Measurements from ENCODE around the gene ACTR8. TPM values are rescaled to one million over a fixed set of nuclear protein-coding genes. Genes with fewer than 3 reads are reported as not detected.

ACTR8 gene
- total RNA-seq, 1 donor from 2014 or later, result 27.7 TPM

DNA sequence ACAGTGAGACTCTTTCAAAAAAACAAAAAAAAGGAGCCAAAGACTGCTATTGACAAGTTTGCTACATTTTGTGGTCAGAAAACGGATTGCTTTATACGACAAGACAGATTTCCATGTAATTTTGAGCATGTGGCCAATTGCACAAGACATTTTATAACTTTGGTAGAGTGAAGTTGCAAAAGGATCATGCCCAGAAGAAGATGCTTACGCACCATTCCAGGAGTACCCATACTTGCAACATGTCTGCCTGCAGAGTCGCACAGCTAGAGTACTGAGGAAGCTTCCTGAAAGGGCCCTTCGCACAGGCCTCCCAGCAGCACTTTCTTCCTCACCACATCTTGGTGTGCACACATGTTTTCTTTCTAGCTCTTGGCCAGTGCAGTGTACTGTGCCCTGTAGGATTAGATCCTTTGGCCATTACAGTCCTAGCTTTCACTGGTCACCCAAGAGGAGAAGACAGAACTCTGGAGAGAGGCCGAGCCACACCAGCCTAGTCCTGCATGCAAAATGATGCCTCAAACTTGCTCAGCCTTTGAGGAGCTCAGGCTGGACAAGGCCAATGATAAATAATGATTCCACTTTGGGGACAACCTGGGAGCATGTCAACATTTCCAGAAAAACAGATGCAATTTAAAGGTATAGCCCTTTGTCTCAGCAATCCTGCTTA is 47.4 kb downstream of the ACTR8 start:
- no peak for DNase-seq

DNA sequence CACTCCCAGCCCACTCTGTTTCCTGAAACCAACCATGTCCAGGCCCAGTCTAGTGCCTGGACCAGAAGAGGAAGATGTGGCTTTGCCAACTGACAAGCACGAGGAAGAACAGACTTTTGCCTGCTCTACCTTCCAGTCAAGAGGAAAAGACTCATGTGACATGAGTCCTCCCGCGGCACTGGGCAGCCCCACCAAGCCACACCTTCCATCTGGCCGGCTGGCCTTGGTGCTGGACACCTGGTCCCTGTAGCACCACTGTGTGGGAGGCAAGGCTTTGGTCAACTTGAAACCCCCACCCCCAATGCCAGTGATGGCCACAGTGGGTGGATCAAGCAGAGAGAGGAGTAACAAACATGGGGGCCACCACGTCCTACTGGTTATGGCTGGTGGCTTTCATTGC is 48.3 kb downstream of the ACTR8 start:
- DNase-seq, result no peak

DNA sequence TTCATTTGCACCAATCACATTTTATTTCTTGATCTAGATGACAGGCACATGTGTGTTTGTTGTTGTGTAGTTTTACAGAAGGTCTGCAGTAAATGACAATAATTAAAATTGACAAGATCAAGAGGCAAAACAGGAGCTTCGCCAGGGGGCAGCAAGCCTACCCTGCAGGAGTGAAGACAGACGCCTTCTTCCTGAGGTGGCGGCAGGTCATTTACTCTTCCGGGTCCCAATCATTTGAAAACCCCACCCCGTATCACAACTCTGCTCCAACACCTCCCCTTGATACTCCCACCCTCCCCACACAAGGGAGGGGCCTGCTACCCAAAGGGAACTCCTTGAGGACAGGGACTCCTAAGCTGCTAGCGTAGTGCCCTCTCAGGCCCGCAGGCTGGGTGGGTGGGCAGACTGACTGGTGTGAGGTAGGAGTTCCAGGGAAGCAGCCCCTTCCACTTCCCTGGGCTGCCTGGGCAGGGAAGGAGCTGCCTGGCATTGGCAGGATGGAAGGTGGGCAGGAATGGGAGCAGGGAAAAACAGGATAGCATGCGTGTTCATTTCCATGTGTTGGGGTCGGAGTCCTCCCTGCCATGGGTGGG is 48.8 kb downstream of the ACTR8 start:
- no peak for DNase-seq

DNA sequence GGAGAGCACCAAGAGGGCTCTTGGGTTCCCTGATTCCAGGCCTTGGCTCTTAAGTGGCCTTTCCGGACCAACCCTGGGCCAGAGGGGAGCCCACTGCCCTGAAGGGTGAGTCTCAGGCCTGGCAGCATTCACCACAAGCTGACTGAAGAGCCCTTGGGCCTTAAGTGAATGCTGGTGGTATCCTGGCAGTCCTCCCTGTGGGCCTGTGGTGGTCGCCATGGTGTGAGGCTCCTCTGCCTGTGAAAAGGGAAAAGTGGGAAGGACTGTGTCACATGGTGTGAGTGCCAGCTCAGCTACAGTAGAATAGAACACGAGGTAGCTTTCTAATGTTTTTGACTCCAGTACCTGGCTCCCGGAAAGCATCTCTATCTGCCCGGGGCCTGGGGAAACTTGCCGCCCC is 51.0 kb downstream of the ACTR8 start:
- no peak for DNase-seq

DNA sequence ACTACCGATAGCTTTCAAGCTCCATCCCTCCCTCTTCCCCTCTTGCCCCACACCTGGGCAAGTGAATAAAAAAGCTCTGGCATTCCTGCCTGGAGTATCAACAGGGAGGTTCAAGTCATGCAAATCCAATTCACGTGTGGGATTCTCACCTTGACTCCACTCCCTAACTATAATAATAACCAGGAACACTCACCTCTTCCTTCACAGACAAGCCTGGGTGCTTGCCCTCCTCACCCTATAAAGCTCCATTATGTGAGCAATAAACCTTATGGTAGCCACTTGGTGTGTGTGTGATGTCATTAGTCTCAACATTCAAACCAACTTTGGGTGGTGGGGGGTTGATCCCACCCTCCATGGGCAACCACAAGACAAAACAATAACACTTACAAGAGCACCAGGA is 52.3 kb downstream of the ACTR8 start:
- no peak for DNase-seq

DNA sequence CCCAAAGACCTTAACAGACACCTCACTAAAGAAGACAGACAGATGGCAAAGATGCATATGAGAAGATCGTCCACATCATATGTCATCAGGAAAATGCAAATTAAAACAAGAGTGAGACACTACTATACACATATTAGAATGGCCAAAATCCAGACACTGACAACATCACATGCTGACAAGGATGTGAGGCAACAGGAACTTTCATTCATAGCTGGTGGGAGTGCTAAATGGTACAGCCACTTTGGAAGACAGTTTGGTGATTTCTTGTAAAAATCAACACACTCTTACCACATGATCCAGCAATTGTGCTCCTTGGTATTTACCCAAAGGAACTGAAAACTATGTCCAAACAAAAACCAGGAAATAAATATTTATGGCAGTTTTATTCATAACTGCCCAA is 53.4 kb downstream of the ACTR8 start:
- DNase-seq, result no peak

DNA sequence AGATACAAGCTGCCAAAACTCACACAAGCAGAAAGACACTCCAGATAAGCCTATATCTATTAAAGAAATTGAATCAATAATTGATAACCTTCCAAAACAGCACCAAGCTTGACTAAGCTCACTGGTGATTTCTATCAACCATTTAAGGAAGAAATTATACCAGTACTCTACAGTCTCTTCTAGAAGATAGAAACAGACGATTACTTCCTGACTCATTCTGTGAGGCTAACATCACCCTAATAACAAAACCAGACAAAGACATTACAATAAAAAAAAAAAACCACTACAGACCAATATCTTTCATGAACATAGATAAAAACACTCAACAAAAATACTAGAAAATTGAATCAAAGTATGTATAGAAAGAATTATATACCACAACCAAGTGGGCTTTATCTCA is 55.9 kb downstream of the ACTR8 start:
- no peak for DNase-seq

DNA sequence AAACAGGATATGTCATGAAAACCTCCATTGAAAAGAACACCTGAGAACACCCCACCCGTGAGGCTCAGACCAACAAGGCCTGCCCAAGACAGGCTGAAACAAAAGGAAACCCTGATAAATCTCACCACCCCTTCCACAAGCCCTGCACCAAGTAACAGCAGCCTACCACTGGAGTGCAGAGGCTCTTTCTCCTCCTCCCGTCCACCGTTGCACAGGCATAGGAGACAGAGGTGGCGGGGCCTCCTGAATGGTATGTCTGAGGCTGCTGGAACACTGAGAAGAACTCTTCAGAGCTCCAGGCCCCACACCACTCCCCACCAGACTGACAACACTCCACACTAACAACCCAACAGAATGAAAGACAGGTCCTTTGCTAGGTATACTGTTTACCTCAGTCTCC is 57.2 kb downstream of the ACTR8 start:
- DNase-seq, result no peak

DNA sequence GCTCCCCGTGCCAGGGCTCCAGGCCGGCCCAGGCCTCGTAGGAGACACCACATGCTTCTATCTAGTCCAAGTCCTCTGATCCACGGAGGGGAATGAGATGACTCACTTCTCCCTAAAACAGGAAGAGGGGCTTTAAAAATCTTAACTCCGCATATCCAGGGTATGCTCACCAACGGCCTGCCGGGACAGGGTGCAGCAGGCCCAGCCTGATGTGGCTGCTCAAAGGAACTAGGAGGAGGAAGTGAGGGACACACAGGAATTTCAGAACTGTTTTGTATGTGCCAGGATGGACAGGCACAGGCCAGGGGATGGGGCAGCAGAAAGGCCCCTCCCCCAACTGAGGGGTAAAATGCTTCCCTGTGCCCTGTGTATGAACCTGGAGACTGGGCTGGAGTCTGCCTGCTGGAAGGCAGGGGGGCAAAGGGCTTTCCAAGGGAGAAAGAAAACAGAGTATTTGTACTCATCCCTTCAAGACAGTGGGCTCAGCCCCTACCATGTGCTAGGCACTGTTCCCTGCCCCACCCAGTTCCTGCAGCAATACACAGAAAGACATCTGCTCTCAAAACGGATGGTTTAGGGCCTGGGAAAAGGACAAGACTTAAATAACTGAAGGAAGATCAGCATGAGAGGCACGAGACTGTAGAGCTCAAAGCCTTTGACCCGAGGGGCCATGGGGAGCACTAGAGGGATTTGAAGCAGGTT is 57.8 kb downstream of the ACTR8 start:
- DNase-seq, result no peak

DNA sequence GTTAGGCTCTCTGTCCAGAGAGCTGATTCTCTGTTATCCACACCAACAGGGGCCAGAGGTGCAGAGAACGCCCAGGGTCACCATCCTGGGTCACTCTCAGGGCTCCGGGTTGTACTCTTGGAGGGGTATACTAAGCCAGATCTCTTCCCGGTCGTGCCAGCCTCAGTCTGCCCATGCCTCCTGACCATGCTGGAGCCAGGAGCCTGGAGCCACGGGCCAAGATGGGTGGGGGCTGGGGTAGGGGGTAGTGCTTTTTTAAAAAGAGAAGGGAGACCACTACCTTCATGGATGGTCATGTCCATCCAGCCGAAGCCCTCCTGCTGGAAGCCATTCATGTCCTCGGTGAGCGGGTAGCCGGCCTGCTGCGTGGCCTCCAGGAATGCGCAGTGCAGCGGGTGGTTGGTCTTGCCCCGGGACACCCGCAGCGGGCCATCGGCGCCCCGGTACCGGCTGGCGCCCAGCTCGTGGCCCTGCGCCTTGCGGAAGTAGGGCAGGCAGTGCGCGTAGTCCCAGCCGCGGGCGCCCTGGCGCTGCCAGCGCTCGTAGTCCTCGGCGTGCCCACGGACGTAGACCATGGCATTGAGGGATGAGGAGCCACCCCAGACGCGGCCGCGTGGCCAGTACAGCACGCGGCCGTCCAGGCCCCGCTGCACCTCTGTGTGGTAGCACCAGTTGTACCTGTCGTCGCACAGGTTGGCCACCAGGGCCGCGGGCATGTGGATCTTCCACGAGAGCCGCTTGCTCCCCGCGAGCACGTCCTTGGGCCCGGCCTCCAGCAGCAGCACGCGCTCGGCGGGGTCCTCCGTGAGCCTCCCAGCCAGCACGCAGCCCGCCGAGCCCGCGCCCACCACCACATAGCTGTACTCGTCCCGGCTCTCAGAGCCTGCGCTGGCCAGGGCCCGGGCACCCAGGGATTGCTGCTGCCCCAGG is 58.7 kb downstream of the ACTR8 start:
- no peak for DNase-seq

DNA sequence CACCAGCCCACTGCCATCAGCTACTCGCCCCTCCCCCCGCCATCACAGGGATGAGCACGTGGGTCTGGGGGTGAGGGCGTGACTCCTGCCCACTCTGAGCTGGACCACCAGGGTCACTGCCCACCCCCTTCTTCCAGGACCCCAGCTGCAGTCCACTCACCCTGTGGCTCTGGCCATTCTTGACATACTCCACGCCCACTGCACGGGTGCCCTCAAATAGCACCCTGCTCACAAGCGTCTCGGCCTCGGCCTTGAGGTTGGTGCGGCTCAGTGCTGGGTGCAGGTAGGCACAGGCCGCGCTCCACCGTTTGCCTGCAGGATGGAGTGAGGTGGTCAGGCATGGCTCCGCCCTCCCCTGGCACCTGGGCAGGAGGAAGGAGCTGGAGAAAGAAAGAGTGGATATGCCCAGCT is 59.6 kb downstream of the ACTR8 start:
- DNase-seq, result no peak

DNA sequence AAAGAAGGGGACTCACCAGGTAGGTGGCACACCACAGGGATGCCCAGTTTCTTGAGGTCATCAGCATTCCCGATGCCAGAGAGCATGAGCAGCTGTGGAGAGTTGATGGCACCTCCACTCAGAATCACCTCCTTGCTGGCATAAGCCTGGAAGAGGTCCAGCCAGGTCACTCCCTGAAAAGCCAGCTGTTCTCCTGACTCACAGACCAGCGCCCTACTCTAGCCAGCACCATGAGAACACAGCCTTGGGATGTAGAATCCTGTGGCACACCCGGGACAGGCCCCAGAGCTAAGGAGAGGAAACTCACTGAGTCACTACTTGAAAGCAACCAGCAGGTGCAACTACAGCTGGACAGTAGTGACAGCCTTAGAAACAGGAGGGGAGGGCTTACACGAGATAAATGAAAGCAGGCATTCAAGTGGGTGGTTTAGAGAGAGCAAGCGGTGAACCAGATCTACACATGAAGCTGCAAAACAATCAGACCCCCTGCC is 60.3 kb downstream of the ACTR8 start:
- DNase-seq, result no peak

DNA sequence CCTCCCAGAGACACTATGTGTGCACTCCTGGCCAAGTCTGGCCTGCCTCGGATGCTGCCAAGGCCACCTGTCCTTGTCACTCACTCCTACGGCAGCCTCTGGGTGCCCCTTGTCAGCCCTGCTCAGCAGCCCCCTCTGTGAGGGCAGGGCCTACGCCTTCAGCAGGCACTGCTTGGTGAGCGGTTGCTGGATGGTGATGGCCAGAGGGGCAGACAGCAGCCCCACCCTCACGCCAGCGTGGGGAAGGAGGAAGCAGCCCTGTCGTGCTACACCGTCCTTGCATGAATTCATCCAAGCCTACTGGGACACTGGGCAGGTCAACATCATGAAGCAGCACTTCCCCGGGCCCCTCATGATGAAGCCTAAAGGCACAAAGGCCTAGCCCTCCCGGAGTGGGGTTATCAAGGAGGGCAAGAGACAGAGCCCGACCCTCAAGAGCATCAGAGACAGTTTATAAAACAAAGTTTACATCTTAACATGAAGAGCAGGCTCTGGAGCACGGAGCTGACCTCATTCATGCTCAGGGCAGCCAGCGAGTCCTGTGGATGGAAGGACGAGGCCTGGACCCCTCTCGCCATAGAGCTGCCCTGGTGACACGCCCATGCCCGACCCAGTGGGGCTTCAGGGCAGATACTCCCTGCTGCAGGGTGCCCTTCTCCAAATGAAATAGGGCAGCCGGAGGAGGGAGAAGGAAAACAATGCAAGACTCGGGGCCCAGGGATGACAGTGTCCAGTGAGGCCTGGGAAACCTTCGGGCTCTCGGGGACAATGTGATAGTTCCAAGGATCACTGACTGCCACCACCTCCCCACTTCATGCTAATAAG is 61.0 kb downstream of the ACTR8 start:
- DNase-seq, result no peak

DNA sequence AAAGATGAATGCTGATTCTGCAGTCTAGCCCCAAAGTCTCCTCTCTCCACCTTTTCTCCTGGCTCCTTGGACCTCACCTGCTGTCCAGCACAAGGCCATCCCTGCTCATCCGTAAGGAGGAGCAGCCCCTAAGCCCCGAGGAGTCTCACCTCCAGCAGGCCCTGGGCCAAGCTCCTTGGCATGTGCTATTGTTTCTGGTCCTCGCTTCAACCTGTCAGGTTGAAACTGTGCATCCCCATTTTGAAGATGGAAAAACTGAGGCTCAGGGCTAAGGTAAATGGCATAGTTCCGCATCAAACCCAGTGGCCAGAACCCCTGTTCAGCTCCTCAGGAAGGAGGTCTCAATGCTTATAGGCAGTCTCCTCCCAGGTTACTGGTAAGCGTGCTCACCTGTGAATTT is 61.9 kb downstream of the ACTR8 start:
- DNase-seq, result no peak

DNA sequence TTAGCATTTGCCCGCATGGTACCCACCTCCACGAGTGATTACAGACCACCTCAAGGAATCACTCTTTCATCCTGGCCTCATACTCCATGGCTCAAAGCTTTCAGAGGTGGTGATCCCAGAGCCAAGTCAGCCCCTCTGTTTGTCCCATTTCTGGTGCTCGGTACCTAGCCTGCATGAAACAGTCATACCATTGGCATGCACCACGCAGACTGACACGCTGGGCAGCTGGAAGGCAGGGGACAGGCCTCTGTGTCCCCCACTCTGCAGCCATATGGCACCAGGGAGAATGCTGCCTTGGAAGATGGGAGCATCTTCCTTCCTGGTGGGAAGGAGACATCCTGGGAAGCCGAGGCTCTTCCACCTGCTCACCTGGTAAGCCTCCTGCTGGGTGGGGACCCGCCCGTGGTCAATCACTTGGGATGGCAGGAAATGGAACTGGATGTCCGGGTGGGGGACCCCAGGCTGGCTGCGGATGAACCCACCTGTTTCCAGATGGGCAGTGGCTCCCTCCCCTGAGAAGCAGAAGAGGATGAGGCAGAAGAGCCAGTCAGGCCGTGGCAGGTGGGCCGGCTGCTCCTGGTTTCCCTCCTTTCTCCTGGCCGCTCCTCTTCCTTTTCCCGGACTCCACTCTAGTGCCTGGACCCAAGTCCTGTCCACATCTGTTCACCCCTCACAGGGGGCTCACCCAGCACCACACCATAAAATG is 62.6 kb downstream of the ACTR8 start:
- no peak for DNase-seq

DNA sequence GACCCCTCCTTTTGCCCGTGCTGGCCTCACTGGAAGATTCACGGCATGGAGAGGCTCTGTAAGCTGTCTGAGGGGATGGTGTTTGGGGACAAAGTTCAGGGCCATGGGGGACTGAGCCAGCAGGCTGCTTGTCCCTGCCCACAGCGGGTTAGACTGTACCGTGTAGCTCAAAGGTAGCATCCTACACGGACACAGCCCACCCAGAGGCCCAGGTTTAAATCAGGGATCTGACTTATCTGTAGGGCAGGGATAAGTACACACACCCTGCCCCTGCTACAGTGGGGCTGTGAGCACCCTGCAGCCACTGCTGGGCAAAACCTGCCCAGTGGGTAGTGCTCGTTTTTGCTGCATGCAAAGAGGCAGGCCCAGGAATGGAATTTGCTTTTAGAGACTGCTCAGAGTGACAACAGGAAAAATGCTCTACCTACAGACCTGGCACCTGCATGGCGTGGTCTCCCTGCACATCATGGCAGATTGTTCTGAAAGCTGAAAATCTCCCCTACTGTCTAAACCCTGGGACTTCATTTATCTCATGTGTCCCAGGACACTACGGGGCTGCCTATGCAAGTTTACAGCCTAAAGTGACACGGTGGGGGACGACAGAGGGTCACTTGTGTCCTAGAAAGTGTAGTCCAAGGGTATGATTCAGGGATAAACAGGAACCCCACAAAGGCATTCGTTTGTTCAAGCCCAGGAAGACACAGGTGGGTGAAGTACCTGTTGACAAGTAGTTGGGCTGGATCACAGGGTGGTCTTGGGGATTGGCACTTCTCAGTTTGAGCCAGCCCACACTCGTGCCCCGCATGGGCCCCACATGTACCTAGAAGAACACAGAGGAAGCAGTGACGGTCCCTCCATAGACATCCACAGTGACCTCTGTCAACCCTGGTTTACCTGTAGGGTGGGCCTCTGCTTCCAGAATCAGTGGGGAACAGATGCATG is 63.5 kb downstream of the ACTR8 start:
- no peak for DNase-seq

DNA sequence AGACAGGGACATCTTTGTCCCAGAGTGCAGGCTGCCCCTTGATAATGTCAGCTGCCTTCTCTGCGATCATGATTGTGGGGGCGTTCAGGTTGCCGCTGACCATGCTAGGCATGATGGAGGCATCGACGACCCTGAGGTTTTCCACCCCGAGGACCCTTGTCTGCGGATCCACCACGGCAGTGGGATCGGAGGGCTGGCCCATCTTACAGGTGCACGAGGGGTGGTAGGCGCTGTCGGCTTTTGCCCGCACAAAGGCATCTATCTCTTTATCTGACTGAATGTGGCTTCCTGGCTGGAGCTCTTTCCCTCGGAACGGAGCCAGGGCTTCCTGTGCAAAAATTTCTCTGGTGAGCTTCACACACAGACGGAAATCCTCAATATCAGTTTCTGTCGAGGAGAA is 64.1 kb downstream of the ACTR8 start:
- DNase-seq, result no peak

DNA sequence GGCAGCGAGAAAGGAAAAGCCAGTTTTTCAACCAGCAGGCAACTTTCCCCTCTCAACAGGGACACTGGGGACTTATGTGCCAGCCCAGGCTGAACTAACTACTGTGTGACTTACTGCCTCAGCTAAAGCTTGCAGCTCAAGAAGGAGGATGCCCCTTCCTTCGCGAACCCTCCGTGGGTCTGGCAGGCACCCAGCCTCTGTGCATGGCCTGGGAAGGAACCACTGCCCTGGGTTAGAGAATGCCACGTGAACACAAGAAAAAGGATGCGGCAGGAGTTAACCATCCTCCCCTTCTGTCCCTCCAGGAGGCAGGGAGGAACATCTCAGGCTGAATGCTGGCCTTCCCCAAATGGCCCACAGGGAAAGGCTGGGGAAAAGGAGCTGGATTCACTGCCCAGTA is 64.7 kb downstream of the ACTR8 start:
- DNase-seq, result no peak
